SKM-1 (cell line): ENCODE measurements around the gene CPSF7.
"Not testable (repeated sequence)": the region's sequence is repeated elsewhere in the genome, so short reads cannot be mapped to it uniquely, and the experiment has no call there.

Experiments used
- DNase-seq: peaks from one replicate; lab custom pipeline; 2025; ENCODE audit not compliant: unreplicated experiment; lab: John Stamatoyannopoulos, UW

Gene CPSF7

GRCh38 chr11:61384271-61385242, 45.2 kb downstream of the CPSF7 start:
- no peak for DNase-seq

GRCh38 chr11:61383859-61384258, 45.9 kb downstream of the CPSF7 start:
- DNase-seq, result not testable (repeated sequence)

- DNase-seq, result no peak
Observed at GRCh38 chr11:61380884-61381283, 48.9 kb downstream of the CPSF7 start.

- DNase-seq, result peak; percentile 88
Observed at GRCh38 chr11:61378713-61379313, 51.0 kb downstream of the CPSF7 start.

- no peak for DNase-seq
Observed at GRCh38 chr11:61377461-61378160, 52.2 kb downstream of the CPSF7 start.

GRCh38 chr11:61375761-61376108, 54.0 kb downstream of the CPSF7 start:
- DNase-seq, result no peak

GRCh38 chr11:61372659-61373420, 56.9 kb downstream of the CPSF7 start:
- no peak for DNase-seq

- no peak for DNase-seq
Observed at GRCh38 chr11:61370349-61371005, 59.3 kb downstream of the CPSF7 start.

- DNase-seq, result no peak
Observed at GRCh38 chr11:61369372-61370348, 60.1 kb downstream of the CPSF7 start.

GRCh38 chr11:61368646-61369045, 61.1 kb downstream of the CPSF7 start:
- no peak for DNase-seq

- DNase-seq, result no peak
Observed at GRCh38 chr11:61367406-61367805, 62.4 kb downstream of the CPSF7 start.

- DNase-seq, result no peak
Observed at GRCh38 chr11:61364012-61364675, 65.6 kb downstream of the CPSF7 start.

- no peak for DNase-seq
Observed at GRCh38 chr11:61362542-61362875, 67.3 kb downstream of the CPSF7 start.

- DNase-seq, result peak; percentile 86
Observed at GRCh38 chr11:61361741-61362541, 67.8 kb downstream of the CPSF7 start, which contains the start of the genes CYB561A3 and TMEM138. TSS of gene CYB561A3 (minus strand) at chr11:61361882. CDS start at chr11:61356713, 5,169 bp downstream. TSS of gene TMEM138 (plus strand) at chr11:61362374. CDS start at chr11:61364391, 2,017 bp downstream.

- DNase-seq, result no peak
Observed at GRCh38 chr11:61361237-61361740, 68.5 kb downstream of the CPSF7 start.

- DNase-seq, result no peak
Observed at GRCh38 chr11:61359516-61359915, 70.3 kb downstream of the CPSF7 start.

GRCh38 chr11:61358566-61358965, 71.2 kb downstream of the CPSF7 start:
- no peak for DNase-seq

- no peak for DNase-seq
Observed at GRCh38 chr11:61357894-61358239, 71.9 kb downstream of the CPSF7 start.
